LNCaP clone FGC (cell line): Measurements from ENCODE around the gene SLC13A1.
A peak's percentile ranks its signal among the peaks of the same experiment; 100 is the strongest.

Experiments
- DNase-seq: peaks from one replicate; pipeline ENCODE4 v3.0.0-alpha.2; 2011; ENCODE audit warnings: low read depth
- H3K4me3 ChIP-seq: 2 replicates; pipeline ENCODE4 v1.5.1; 2011; ENCODE audit warnings: mild to moderate bottlenecking, low read depth, low read length, control low read depth
- TF ChIP-seq, protein P1 (sequence below): IDR thresholded peaks from 2 replicates; pipeline ENCODE4 v1.5.1; 2012; ENCODE audit warnings: mild to moderate bottlenecking; ENCODE audit not compliant: control insufficient read depth, insufficient read depth; ENCODE audit errors: extremely low read depth

Gene SLC13A1

DNA sequence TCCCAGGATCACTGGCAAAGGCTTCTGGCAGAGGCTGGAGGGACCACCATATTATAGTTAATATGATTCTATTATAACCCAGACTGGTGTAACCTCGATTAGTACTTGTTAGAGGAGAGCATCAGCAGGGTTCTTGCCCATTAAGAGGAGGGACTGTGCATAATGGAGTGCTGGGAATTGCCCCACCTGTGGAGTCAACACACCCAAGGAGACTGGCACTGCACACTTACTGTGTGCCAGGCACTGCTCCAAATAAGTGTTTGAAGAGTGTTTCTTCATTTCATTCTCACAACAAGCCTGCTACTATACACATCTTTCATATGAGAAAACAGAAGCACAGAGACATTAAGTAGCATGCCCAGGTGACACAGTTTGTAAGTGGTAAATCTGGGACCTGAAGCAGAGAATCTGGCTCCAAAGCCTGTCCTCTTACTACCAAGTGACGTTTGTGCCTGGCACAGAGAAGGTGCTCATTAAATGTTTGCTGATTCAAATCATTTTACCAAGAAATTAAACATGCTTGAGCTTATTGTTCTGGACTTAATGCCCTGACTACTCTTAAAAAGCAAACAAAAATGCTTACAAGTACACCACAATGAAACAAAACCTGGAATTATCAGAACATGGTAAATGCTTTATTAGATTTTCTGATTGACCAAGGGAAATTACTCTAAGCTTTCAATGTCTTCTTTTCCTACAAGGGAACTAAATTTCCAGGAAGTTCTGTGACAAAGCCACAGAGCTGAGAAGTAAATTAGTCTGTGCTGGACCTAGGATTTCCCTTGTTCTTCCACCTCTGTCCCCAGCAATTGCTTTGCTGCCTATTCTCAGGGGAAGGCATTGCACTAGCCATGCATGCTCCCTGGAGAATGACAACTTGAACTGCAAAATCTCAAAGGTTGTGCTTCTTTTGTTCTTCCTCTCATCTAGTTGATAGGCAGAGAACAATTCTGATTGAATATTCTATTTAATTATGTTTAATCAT, 809 bp downstream of the SLC13A1 start:
- TF ChIP-seq, protein P1, sequence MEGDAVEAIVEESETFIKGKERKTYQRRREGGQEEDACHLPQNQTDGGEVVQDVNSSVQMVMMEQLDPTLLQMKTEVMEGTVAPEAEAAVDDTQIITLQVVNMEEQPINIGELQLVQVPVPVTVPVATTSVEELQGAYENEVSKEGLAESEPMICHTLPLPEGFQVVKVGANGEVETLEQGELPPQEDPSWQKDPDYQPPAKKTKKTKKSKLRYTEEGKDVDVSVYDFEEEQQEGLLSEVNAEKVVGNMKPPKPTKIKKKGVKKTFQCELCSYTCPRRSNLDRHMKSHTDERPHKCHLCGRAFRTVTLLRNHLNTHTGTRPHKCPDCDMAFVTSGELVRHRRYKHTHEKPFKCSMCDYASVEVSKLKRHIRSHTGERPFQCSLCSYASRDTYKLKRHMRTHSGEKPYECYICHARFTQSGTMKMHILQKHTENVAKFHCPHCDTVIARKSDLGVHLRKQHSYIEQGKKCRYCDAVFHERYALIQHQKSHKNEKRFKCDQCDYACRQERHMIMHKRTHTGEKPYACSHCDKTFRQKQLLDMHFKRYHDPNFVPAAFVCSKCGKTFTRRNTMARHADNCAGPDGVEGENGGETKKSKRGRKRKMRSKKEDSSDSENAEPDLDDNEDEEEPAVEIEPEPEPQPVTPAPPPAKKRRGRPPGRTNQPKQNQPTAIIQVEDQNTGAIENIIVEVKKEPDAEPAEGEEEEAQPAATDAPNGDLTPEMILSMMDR = no peak
- no peak overlapping the region for H3K4me3 ChIP-seq
- DNase-seq = peak; percentile 85

DNA sequence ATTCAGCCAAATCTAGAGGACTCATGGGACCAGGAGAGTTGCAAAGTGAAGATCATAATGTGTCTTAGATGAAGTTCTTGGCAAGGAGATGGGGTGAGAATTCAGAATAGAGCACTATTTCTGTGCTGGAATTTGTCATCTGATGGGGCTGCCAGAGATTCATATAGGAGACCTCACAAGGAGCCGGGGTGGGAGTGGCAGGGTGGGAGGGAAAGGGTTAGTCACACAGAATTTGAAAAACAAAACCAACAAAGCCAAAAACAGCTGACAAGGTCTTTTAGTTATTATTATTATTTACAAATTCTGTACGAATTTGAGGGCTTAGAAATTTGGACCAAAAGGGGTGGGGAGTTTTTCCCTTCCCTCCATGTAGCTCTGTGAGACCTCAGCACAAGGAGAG, 1.7 kb downstream of the SLC13A1 start:
- TF ChIP-seq, protein P1 = no peak
- DNase-seq = no peak
- H3K4me3 ChIP-seq = no peak overlapping the region

DNA sequence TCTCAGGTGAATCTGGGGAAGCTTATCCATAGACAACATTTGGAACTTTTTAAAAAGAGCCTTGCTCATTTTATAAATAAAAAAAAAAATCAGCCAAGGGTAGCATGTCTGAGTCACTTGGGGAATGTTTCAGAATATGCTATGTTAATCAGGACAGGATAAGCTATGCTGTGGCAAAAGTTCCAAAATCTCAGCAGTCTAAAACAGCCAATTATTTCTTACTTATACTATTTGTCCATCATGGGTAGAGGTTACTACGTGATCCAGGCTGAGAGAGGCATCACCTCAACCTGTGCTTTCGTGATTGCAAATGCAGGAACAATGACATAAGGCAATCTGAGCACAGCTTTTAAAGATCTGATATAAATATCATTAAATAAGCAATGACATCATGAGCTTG, 6.5 kb downstream of the SLC13A1 start:
- peak; percentile 50 for DNase-seq
- TF ChIP-seq, protein P1 = no peak
- H3K4me3 ChIP-seq = no peak overlapping the region

DNA sequence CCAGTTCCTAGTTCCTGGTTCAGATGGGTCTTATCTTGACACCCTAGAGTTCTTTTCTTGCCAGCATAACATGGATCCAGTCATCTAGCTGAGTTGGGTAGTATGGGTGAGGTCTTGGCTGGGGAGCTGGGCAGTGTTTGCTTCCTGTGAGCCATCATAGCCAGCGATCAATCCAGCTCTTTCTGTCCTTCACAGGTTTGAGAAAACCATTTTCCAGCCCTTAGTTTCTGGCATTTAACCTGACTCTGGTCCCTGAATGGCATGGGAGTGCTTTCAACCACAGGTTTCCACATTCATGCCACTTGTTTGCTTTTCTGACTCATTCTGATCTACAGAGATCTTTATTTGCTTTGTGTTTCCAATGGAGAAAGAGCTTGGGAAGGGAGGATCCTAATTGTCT, 8.6 kb downstream of the SLC13A1 start:
- no peak overlapping the region for H3K4me3 ChIP-seq
- TF ChIP-seq, protein P1 = no peak
- DNase-seq = peak; percentile 62

DNA sequence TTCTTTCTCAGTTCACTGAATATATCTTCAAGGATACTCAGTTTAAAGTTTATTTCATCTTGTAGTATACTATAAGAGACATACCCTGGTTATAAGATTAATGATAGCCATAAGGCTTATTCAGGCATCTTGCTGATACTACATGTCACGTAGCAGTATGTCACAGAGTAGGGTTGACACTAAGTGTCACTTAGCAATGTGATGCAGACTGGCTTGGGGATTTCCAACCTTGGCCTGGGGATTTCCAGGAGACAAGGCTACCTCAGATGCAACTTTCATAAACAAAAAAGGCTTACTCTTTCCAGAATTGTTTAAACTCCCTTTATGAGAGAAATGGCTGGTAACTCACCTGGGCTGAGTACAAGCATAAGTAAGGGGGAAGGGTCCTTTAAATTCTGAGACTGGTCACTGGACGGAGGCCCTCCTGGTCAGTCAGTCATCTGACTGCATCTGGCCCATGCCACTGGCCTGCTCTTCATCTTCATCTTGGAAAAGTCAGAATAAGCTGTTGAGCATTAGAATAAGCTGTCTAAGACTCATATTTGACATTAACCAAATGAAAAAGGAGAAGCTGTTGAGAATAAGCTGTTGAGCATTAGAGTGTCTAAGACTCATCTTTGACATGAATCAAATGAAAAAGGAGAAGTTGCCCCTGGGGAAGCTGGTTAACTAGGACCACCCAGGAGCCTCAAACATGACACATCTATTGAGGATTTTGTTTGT, 9.5 kb downstream of the SLC13A1 start:
- no peak for DNase-seq
- H3K4me3 ChIP-seq = no peak overlapping the region
- TF ChIP-seq, protein P1 = no peak

DNA sequence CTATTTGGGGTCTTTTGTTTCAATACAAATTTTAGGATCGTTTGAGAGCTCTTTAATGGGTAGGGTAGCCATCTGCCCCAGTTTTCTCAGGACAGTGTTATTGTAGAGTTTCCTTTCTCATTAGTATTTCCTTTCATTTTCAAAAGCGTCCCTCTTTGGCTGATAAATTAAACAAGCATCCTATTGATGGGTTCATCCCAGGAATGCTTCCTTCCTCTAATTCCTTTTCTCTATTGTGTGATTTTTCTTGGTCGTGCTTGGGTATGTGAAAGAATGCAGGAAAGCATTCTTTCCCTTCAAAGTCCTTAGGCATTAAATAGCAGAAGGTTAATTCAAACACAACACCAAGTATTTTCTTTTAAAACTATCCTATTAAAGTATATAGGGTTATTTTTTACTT, 14.0 kb downstream of the SLC13A1 start:
- no peak overlapping the region for H3K4me3 ChIP-seq
- DNase-seq = no peak
- TF ChIP-seq, protein P1 = no peak
